SU-DHL-6 (cell line): ENCODE data around the gene AIG1.

Experiments
- EZH2phosphoT487 ChIP-seq: fragments of 200-600 bp; sonication (generic), shearing (Covaris generic); conservative IDR thresholded peaks from 2 replicates; pipeline ENCODE4 v1.6.1; 2018; ENCODE audit warnings: mild to moderate bottlenecking, antibody characterized with exemption, low read length, moderate library complexity, mixed read lengths
- TF ChIP-seq, protein P1 (sequence below): fragments of 200-600 bp; sonication (generic); IDR thresholded peaks from one replicate; pipeline ENCODE4 v1.5.1; 2017; ENCODE audit warnings: antibody characterized with exemption, mild to moderate bottlenecking, low read length, moderate library complexity; ENCODE audit not compliant: insufficient read depth, poor library complexity, severe bottlenecking

DNA sequence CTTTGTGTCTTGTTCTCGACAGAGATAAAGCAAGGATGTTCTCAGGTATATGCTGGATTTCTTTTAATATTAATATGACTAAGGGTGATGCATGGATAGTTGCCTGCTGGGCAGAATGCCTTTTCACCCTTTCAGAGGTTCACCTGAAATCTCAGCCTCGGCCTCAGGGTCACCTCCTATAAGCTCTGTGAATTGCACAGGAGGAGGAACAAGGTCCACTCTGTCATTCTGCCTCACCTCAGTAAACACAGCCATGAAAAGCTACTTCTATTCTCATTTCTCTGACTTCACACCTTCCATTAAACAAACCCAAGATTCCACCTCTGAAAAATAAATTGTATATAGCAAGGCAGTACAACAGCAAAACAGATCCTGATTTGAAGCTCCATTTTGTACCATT is 38.1 kb upstream of the AIG1 start:
- TF ChIP-seq, protein P1, sequence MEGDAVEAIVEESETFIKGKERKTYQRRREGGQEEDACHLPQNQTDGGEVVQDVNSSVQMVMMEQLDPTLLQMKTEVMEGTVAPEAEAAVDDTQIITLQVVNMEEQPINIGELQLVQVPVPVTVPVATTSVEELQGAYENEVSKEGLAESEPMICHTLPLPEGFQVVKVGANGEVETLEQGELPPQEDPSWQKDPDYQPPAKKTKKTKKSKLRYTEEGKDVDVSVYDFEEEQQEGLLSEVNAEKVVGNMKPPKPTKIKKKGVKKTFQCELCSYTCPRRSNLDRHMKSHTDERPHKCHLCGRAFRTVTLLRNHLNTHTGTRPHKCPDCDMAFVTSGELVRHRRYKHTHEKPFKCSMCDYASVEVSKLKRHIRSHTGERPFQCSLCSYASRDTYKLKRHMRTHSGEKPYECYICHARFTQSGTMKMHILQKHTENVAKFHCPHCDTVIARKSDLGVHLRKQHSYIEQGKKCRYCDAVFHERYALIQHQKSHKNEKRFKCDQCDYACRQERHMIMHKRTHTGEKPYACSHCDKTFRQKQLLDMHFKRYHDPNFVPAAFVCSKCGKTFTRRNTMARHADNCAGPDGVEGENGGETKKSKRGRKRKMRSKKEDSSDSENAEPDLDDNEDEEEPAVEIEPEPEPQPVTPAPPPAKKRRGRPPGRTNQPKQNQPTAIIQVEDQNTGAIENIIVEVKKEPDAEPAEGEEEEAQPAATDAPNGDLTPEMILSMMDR: no peak
- TF ChIP-seq EZH2phosphoT487: no peak
